Left ventricle myocardium inferior (tissue), 1 donor: ENCODE measurements around the gene IQGAP1. TPM values are rescaled to one million over a fixed set of nuclear protein-coding genes. Genes with fewer than 3 reads are reported as not detected.
A peak's percentile ranks its signal among the peaks of the same experiment; 100 is the strongest.

Source experiments
- DNase-seq: peaks from one replicate; pipeline ENCODE4 v3.0.0-alpha.2; 2020
- H3K27ac ChIP-seq: fragments of 200-600 bp; replicated peaks from 2 replicates; pipeline ENCODE4 v1.8.0; 2021
- H3K27me3 ChIP-seq: fragments of 200-600 bp; 2 replicates; pipeline ENCODE4 v1.8.0; 2021; ENCODE audit warnings: low read depth
- H3K36me3 ChIP-seq: fragments of 200-600 bp; 2 replicates; pipeline ENCODE4 v1.8.0; 2021
- H3K4me1 ChIP-seq: fragments of 200-600 bp; 2 replicates; pipeline ENCODE4 v1.8.0; 2021
- H3K4me3 ChIP-seq: fragments of 200-600 bp; 2 replicates; pipeline ENCODE4 v1.8.0; 2021; ENCODE audit warnings: mild to moderate bottlenecking, moderate library complexity
- H3K9me3 ChIP-seq: fragments of 200-600 bp; replicated peaks from 2 replicates; pipeline ENCODE4 v1.8.0; 2021
- CTCF ChIP-seq: fragments of 200-600 bp; IDR thresholded peaks from 2 replicates; pipeline ENCODE4 v1.8.0; 2021; ENCODE audit warnings: antibody characterized with exemption, mild to moderate bottlenecking, borderline replicate concordance
- intact Hi-C: fragments of 100-400 bp; cut with micrococcal nuclease; formaldehyde crosslinking; loops from one replicate; pipeline ENCODE4 v1.11.0; 2022
- total RNA-seq: library from RNA; stranded (reverse); fragmentation: NEBNext Ultra II Directional; extraction: Animal tissue kit (Norgen Biotek cat#: 25700); gene quantifications from one replicate; pipeline ENCODE4 v1.2.1, GENCODE V29; 2021
- donor health status: DM: no; HTN: yes; CAD: no; lungs with severe emphysema.

Gene IQGAP1
- total RNA-seq, 1 donor from 2014 or later = 39.2 TPM

DNA sequence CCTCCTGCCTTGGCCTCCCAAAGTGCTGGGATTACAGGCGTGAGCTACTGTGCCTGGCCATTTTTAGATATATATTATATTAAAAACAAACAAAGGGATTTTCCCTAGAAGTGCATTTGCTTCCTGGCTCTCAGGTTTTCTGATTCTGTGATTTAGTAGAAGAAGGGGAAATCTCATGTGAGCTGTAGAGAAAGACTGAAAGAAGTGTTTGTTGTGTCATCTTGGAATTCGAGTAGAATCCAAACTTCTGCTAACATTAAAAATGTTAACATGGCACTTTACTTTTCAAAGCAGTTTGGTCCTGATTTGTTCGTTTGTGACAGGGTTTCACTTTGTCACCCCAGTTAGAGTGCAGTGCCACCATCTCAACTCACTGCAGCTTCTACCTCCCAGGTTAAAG, 34.9 kb downstream of the IQGAP1 start:
- no peak for TF ChIP-seq CTCF

DNA sequence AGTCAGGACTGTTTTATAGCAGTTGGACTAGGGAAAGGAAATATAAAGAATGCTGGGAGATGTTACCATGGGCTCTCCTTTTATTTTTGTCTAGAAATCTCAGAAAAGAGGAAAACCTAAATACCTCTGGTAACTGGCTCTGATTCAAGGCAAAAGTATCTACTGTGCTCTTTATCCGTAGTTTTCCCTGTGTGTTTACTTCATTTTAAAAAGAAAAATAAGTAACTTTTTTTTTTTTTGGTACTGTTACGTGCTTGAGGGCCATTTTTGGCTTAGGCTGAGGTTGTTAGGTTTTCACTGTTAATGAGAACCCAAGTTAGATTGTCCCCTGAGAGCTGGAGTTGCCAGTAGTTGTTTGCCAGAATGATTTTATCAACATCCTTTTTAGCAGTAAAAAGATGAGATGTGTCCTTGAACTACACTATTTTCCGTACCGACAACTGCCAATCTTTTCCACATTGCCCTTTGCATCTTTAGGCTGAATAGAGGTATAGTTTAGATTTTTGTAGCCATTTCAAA, 35.8 kb downstream of the IQGAP1 start:
- intact Hi-C loops = no loop called here
- Histone ChIP-seq H3K27ac (peak overlapping the region; percentile 69), H3K9me3 (no peaks in the 10 kb centered on the region), H3K27me3 (no peaks in the 10 kb centered on the region), H3K4me1 (peaks cover 75% of the 10 kb centered on the region), H3K4me3 (peak overlapping the region; percentile 26), H3K36me3 (peaks cover 18% of the 10 kb centered on the region)
- no peak for DNase-seq
- no peak for TF ChIP-seq CTCF

More for the DNA sequence above, 34.9 kb downstream of the IQGAP1 start:
- peaks cover 85% of the 10 kb centered on the region for H3K4me1 ChIP-seq
- H3K27ac ChIP-seq = peak overlapping the region; percentile 69
- H3K4me3 ChIP-seq = no peak overlapping the region
- no peaks in the 10 kb centered on the region for H3K9me3 ChIP-seq
- intact Hi-C loops = no loop called here
- H3K27me3 ChIP-seq = no peaks in the 10 kb centered on the region
- H3K36me3 ChIP-seq = peaks cover 13% of the 10 kb centered on the region
- DNase-seq = no peak

- intact Hi-C loops = no loop called here
- Histone ChIP-seq H3K36me3 (peaks cover 24% of the 10 kb centered on the region), H3K4me3 (no peak overlapping the region), H3K27ac (peak overlapping the region; percentile 69), H3K9me3 (no peaks in the 10 kb centered on the region), H3K27me3 (no peaks in the 10 kb centered on the region), H3K4me1 (peaks cover 56% of the 10 kb centered on the region)
- DNase-seq = no peak
- TF ChIP-seq CTCF = no peak
These were observed 37.8 kb downstream of the IQGAP1 start for GRCh38 chr15:90425726-90426346.

GRCh38 chr15:90427185-90427584, 39.1 kb downstream of the IQGAP1 start:
- peaks cover 44% of the 10 kb centered on the region for H3K4me1 ChIP-seq
- intact Hi-C loops = no loop called here
- H3K27ac ChIP-seq = no peak overlapping the region
- H3K27me3 ChIP-seq = no peaks in the 10 kb centered on the region
- no peak for TF ChIP-seq CTCF
- H3K4me3 ChIP-seq = no peak overlapping the region
- DNase-seq = no peak
- peaks cover 24% of the 10 kb centered on the region for H3K36me3 ChIP-seq
- H3K9me3 ChIP-seq = no peaks in the 10 kb centered on the region

- H3K4me1 ChIP-seq = peaks cover 28% of the 10 kb centered on the region
- no peak for TF ChIP-seq CTCF
- H3K27ac ChIP-seq = no peak overlapping the region
- no peaks in the 10 kb centered on the region for H3K27me3 ChIP-seq
- intact Hi-C loops = no loop called here
- H3K36me3 ChIP-seq = peaks cover 37% of the 10 kb centered on the region
- H3K9me3 ChIP-seq = no peaks in the 10 kb centered on the region
- no peak for DNase-seq
- no peak overlapping the region for H3K4me3 ChIP-seq
These were observed 44.2 kb downstream of the IQGAP1 start for GRCh38 chr15:90432253-90432652.
